GM19455 (cell line): ENCODE measurements around the gene DNAH11.
A peak's percentile ranks its signal among the peaks of the same experiment; 100 is the strongest.
"Not testable (repeated sequence)": the region's sequence is repeated elsewhere in the genome, so short reads cannot be mapped to it uniquely, and the experiment has no call there.

Experiments
- ATAC-seq: cut with Tn5 transposase; IDR thresholded peaks from one replicate; pipeline ENCODE4 v1.9.1; 2021; ENCODE audit not compliant: unreplicated experiment

DNAH11 gene

DNA sequence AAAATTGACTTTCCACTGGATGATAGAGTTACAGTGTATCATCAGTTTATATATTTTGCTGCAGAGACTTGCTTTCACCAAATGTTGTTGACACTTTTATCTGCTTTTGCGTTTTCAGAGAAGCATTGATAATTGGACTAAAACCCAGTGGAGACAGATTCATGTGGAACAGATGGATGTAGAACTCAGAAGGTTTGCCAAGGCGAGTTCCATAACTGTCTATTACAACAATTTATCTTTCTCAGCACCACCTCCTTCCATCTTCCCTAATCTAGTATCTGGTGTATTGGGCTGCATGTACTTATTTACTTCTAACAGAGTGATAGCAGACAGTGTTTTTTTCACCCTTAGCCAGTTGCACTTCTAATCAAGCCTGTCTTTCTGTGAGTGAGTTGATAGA, 73.3 kb downstream of the DNAH11 start:
- ATAC-seq = no peak

DNA sequence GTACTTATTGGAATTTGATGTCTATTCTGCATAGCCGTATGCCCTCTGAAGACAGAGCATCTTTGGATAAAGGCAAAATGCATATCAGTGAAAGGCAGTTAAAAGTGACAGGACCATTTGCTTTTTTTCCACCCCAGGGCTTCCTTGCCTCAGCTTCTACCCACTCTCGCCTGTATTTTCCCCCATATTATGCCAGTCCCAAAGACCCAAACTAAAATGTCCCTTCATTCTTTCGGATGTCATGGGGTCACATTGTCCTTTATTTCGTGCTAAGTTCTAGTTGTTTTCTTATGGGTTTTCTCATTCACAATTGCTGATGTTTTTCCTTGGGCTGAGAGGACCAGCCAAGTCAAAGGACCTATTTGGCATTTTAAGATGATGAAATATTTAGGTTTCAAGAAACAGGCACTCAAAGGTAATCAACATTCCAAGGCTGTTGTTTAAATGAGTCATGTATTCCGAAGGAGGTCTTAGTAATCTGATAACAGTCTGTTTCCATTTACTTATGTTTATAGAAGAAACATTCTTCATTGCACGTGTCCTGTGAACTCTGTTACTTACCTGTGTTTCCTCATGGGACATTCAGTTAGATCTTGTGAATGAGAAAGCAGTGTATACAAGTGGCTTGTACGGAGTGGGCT, 74.1 kb downstream of the DNAH11 start:
- ATAC-seq = no peak

- ATAC-seq = no peak
These were observed 74.7 kb downstream of the DNAH11 start for GRCh38 chr7:21617513-21617912.

DNA sequence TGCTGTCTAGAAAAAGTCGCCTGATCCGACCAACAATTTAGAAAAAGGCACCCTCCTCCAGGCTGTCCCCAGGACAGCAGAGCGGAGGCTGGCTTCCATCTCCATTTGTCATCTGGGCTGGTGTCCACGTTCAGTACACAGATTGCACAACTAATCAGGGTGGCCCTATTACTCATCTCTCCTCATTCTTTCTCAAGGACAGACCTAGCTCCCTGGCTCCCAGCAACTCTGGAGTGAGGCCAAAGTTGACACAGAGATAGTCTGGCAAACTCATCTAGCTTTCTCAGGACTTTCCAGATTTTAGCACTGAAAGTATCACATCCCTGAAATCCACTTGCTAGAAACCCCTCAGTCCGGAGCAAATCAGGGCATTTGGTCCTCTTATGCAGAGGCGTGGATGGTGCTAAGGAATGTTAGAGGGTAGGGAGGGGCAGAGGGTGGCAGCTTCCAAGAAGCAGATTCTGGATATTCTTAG, 75.1 kb downstream of the DNAH11 start:
- no peak for ATAC-seq

GRCh38 chr7:21618706-21619105, 75.9 kb downstream of the DNAH11 start:
- no peak for ATAC-seq

GRCh38 chr7:21620054-21620453, 77.2 kb downstream of the DNAH11 start:
- no peak for ATAC-seq

DNA sequence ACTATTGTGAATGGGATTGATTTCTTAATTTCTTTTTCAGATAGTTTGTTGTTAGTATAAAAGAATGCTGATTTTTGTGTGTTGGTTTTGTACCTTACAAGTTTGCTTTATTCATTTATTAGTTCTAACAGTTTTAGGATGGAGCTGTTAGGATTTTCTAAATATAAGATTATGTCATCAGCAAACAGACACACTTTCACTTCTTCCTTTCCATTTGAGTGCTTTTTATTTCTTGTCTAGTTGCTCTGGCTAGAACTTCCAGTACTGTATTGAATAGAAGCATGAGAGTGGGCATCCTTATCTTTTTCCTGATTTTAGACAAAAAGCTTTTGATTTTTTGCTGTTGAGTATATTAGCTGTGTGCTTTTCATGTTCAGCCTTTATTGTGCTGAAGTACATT, 81.5 kb downstream of the DNAH11 start:
- ATAC-seq = no peak

GRCh38 chr7:21636694-21637093, 93.9 kb downstream of the DNAH11 start:
- ATAC-seq = no peak

DNA sequence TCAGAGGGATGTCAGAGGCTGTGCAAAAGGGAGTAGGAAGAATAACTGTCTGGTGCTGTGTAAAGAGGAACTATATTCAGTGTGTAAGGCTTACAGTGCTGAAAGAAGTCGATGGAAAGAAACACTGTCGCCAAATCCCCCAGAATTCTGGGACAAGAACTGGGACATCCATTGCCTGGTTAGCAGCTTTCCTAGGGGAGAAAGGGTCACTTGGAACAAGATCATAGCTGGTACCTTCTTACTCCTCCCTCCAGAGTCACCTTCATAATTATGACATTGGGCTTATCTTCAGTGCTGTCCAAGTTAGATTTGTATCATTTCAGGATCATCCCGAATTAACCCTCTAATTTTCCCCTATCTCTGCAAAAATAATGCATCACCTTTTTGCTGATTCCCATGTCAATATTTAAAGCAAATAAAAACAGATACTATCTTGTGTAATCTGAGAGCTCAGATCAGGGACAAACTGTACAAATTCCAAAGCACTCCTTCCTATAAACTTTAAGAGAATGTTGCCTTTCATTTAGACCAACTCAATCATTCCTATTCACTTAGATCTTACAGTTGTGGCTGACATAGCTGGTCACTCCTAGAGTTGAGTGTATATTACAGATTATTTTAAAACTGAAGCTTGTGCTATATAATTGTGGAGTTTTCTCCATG, 96.5 kb downstream of the DNAH11 start:
- no peak for ATAC-seq

DNA sequence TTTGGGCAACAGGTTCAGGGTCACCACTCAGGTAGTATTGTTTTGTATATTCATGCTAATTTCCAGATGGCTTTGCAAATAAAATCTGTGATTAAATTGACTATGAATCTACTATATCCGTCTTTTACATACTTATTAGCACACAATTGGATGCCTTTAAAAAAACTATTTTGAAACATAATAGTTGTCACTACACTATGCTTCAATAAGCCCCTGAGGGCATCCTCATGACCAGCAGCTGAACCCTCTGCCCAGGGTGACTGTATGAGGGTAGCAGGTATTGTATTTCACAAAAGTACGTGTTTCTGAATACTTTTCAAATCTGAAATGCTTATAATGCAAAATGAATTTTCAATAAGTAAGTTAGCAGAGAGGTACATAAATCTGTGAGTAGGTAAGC, 97.3 kb downstream of the DNAH11 start:
- no peak for ATAC-seq

DNA sequence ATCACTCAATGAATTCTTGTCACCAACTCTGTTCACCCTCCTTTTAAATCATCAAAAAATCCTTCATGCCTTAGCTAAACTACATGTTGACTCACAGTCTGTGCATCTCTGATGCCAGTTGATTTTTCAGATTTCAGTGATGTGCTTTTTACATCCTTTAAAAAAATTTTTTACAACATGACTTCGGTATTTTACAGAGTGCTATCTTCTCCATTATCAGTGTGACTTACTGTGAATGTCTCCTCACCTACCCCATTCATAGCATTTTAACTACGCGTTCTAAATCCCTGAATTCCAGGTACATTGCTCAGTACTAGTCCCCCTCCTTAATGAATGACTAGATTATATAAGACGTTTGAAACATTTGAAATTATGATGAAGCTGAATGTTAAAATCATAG, 98.7 kb downstream of the DNAH11 start:
- ATAC-seq = no peak

DNA sequence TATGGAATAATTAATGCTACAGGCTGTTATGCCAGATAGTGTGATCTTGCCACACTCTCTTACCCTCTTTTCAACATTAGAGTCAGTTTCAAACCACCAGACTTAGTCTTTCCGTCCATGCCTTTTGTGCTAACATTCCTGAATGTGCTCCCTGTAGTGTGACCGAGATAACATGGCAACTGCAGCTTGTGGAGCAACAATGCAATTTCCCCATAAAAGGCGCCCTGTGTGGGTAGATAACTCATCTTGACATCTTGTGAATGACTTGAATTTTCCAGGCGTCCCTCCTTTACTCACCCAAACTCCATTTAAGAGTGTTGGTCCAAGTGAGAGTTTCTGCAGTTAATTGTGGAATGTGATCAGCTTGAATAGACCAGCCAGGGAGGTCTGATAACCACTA, 99.6 kb downstream of the DNAH11 start:
- no peak for ATAC-seq

DNA sequence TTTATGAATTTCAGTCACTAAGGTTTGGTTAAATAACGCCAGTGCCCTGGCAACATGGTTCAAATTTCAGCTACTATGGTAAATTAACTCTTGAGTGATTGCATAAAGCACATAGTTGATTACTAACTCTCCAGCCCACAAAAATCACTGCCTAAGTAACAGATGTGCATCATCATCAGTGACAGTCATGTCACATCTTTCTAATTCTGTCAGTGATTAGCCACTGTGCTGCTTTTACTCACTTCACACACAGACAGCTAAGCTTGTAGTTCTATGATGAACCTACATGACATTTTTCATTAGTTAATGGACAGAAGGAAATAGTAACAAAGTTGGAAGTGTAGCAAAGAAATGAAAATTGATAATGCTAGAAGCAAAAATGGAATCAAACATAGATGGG, 108.9 kb downstream of the DNAH11 start:
- ATAC-seq = no peak

GRCh38 chr7:21653623-21654022, 110.8 kb downstream of the DNAH11 start:
- no peak for ATAC-seq

DNA sequence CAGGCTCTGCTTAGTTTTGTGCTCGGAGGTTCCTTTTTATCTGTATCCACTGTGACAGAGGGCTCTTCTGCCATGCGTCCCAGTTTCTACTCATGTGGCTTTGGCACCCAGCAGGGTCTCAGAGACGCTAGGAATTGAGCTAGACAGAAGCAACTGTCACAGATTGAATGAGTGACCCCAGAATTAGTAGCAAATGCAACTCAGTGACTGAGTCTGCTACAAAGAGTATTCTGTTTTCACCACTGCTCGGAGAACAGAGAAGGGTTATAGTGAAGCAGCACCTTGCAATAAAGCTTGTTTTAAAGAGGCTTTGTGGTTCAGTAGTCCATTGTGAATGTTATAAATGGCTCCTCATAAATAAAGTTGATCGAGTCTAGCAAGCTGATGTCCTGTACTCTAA, 113.2 kb downstream of the DNAH11 start:
- ATAC-seq = no peak

DNA sequence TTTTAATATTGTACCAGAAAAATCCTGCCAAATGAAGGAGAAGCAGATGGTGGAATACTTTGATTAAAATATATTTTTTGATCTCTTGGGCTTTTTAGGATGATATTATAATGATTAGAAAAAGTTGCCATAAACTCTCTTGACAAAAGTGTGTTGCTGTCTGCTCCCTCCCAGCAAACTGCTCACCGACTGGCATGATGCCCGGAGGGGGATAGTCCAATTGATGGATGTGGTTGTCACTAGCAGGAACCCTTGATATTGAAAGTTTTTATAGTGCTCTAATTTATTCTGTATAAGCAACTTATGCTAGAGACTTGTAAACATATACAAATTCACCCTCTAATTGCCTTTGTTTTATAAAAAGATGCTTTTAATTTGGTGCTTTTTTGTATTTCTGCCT, 114.0 kb downstream of the DNAH11 start:
- no peak for ATAC-seq

GRCh38 chr7:21670496-21670895, 127.7 kb downstream of the DNAH11 start:
- no peak for ATAC-seq

- ATAC-seq = peak; percentile 77
These were observed 129.0 kb downstream of the DNAH11 start for GRCh38 chr7:21671859-21672258.

GRCh38 chr7:21675255-21675654, 132.4 kb downstream of the DNAH11 start:
- no peak for ATAC-seq

- no peak for ATAC-seq
These were observed 147.9 kb downstream of the DNAH11 start for GRCh38 chr7:21690705-21691104.

DNA sequence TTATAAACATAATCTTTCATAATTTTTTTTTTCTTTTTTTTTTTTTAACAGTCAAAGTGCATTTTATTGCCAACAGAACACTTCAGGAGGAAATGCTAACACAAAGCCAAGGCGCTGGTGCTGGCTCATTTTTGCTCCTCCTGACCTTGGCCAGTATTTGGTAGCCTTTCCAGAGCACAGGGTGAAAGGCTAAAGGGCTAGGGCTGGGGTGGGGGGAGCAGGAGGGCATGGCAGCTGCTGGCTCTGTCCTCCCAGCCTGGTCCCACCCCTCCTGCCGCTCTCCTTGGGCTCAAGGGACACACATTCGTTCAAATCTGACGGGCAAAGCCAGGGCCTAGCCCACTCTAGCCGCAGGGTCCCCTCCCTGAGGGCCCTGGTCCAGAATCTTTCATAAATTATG, 148.3 kb downstream of the DNAH11 start:
- ATAC-seq = not testable (repeated sequence)

DNA sequence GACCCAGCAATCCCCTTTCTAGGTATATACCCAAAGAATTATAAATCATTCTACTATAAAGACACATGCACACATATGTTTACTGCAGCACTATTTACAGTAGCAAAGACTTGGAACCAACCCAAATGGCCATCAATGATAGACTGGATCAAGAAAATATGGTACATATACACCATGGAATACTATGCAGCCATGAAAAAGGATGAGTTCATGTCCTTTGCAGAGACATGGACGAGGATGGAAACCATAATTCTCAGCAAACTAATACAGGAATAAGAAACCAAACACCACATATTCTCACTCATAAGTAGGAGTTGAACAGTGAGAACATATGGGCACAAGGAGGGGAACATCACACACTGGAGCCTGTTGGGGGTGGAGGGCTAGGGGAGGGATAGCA, 157.7 kb downstream of the DNAH11 start:
- not testable (repeated sequence) for ATAC-seq

DNA sequence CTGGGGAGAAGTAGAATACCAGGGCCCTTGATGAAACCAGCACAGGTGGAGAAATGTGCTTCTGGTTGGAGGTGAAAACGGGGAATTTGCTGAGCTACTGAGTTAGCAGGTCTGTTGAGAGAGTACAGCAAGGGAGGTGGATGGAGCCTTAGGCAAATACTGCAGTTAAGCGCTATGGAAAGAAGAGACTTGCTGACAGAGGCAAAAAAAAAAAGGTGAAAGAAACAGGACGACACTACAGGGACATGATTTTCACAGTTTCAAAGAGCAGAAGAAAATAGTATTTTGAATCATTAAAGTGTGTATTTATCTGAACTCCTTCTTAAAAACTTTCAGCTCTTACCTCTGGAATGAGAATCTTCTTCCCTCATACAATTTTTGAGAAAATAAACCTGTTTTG, 159.5 kb downstream of the DNAH11 start:
- no peak for ATAC-seq
